Endothelial cell of umbilical vein (primary cell): ENCODE measurements around the gene DTWD2. TPM values are rescaled to one million over a fixed set of nuclear protein-coding genes. Genes with fewer than 3 reads are reported as not detected.
A peak's percentile ranks its signal among the peaks of the same experiment; 100 is the strongest.

Experiments
- BruUV-seq: library from RNA; stranded (reverse); fragments of 400-500 nt; replicated peaks from 2 replicates; lab custom pipeline; 2021; lab: Mats Ljungman, UMichigan
- CTCF ChIA-PET: fragments of 300-600, 350-600 bp; sonication (Branson Sonifier 250); formaldehyde crosslinking; loops from one replicate; lab custom pipeline; 2021; ENCODE audit warnings: antibody characterized with exemption, inconsistent platforms; lab: Charles Lee
- POLR2A ChIA-PET: fragments of 300-600, 350-600 bp; sonication (Branson Sonifier 250); formaldehyde crosslinking; loops from one replicate; lab custom pipeline; 2021; ENCODE audit warnings: antibody characterized with exemption, inconsistent platforms; lab: Charles Lee
- DNase-seq: peaks from one replicate; pipeline ENCODE4 v3.0.0-alpha.2; 2011; ENCODE audit warnings: low read depth, low spot score
- FAIRE-seq: peaks from 2 replicates; lab custom pipeline; 2011; peaks lifted over from hg19 to GRCh38; lab: Jason Lieb, UNC
- H2AFZ ChIP-seq: 2 replicates; pipeline ENCODE4 v1.6.0; 2012; ENCODE audit warnings: low read depth, low read length, control low read depth, inconsistent platforms
- H3K27ac ChIP-seq: 2 replicates; pipeline ENCODE4 v1.5.1; 2011; ENCODE audit warnings: low read depth, mild to moderate bottlenecking, control low read depth, low read length, moderate library complexity; ENCODE audit not compliant: insufficient read depth
- H3K27me3 ChIP-seq, 2 experiments: 2 replicates each; pipeline versions ENCODE4 v1.6.0 to v1.6.1; 2011; ENCODE audit warnings: low read length in 2 of 2, mixed read lengths in 1 of 2; ENCODE audit not compliant: control insufficient read depth in 2 of 2, insufficient read depth in 2 of 2
- H3K36me3 ChIP-seq, 2 experiments: 2 replicates in 1 of 2; 3 replicates in 1 of 2; pipeline ENCODE4 v1.5.1; 2011; ENCODE audit warnings: low read length in 2 of 2, mild to moderate bottlenecking in 1 of 2, moderate library complexity in 1 of 2; ENCODE audit not compliant: control insufficient read depth in 2 of 2, insufficient read depth in 2 of 2; ENCODE audit errors: extremely low read depth in 1 of 2
- H3K4me1 ChIP-seq: 3 replicates; pipeline ENCODE4 v1.5.1; 2011; ENCODE audit warnings: mild to moderate bottlenecking, low read length; ENCODE audit not compliant: control insufficient read depth, insufficient read depth; ENCODE audit errors: extremely low read depth
- H3K4me2 ChIP-seq: 2 replicates; pipeline ENCODE4 v1.6.1; 2011; ENCODE audit warnings: low read length, control low read depth, mixed read lengths; ENCODE audit not compliant: insufficient read depth
- H3K4me3 ChIP-seq, 3 experiments: fragments of 200-600 bp in 1 of 3; sonication (generic), shearing (Covaris generic) in 1 of 3; replicated peaks in 1 of 3; 2 replicates each; pipeline ENCODE4 v1.5.1; 2011 to 2016; ENCODE audit warnings: control low read depth in 3 of 3, low read length in 3 of 3, mild to moderate bottlenecking in 2 of 3, inconsistent platforms in 1 of 3, low read depth in 1 of 3, moderate library complexity in 1 of 3; ENCODE audit not compliant: insufficient read depth in 1 of 3
- H3K79me2 ChIP-seq: 2 replicates; pipeline ENCODE4 v1.6.0; 2012; ENCODE audit warnings: low read length, inconsistent platforms; ENCODE audit not compliant: control insufficient read depth, insufficient read depth
- H3K9ac ChIP-seq: replicated peaks from 2 replicates; pipeline ENCODE3; 2011; ENCODE audit warnings: low read length, control low read depth; ENCODE audit not compliant: insufficient read depth; ENCODE audit errors: extremely low read depth
- H3K9me1 ChIP-seq: replicated peaks from 3 replicates; pipeline ENCODE4 v1.6.0; 2011; ENCODE audit warnings: mild to moderate bottlenecking, low read length; ENCODE audit not compliant: control insufficient read depth, insufficient read depth; ENCODE audit errors: extremely low read depth
- H3K9me3 ChIP-seq: replicated peaks from 2 replicates; pipeline ENCODE4 v1.5.1; 2012; ENCODE audit warnings: low read length, inconsistent platforms; ENCODE audit not compliant: control insufficient read depth, insufficient read depth
- H4K20me1 ChIP-seq: replicated peaks from 2 replicates; pipeline ENCODE3; 2011; ENCODE audit warnings: mild to moderate bottlenecking, low read length; ENCODE audit not compliant: control insufficient read depth, insufficient read depth; ENCODE audit errors: extremely low read depth
- CTCF ChIP-seq, 2 donors: IDR thresholded peaks; 1 replicate in 1 of 2; 2 replicates in 1 of 2; pipeline ENCODE4 v1.5.1; 2011; ENCODE audit warnings: low read length in 2 of 2, mild to moderate bottlenecking in 2 of 2, moderate library complexity in 2 of 2, control low read depth in 1 of 2, inconsistent platforms in 1 of 2, low read depth in 1 of 2; ENCODE audit not compliant: insufficient read depth in 1 of 2; ENCODE audit errors: extremely low read depth in 1 of 2
- EZH2 ChIP-seq: IDR thresholded peaks from 2 replicates; pipeline ENCODE4 v1.6.1; 2012; ENCODE audit warnings: borderline replicate concordance, low read depth, mild to moderate bottlenecking, moderate library complexity, low read length, inconsistent platforms; ENCODE audit not compliant: severe bottlenecking
- GATA2 ChIP-seq: IDR thresholded peaks from 2 replicates; pipeline ENCODE4 v1.7.0; 2011; ENCODE audit warnings: low read depth, mild to moderate bottlenecking, moderate library complexity, mixed read lengths, low read length; ENCODE audit not compliant: insufficient read length, insufficient read depth
- JUN ChIP-seq: IDR thresholded peaks from 2 replicates; pipeline ENCODE4 v1.6.1; 2011; ENCODE audit warnings: borderline replicate concordance, low read depth; ENCODE audit not compliant: insufficient read length, insufficient read depth
- MYC ChIP-seq: IDR thresholded peaks from one replicate; pipeline ENCODE4 v1.6.1; 2011; ENCODE audit warnings: mild to moderate bottlenecking, low read depth, low read length
- POLR2A ChIP-seq: IDR thresholded peaks from 2 replicates; pipeline ENCODE4 v1.6.1; 2012; ENCODE audit warnings: low read depth, mild to moderate bottlenecking, control low read depth, low read length
- POLR2AphosphoS5 ChIP-seq: IDR thresholded peaks from 2 replicates; pipeline ENCODE4 v1.6.1; 2012; ENCODE audit warnings: low read depth, mild to moderate bottlenecking, control low read depth, low read length, moderate library complexity; ENCODE audit not compliant: insufficient read depth
- dilution Hi-C: fragments of 300-500 bp; cut with MboI; formaldehyde crosslinking; loops from one replicate; pipeline ENCODE4 v1.15.0; 2019; ENCODE audit warnings: low sequenced_read_pairs; ENCODE audit not compliant: extremely low pct_ligation_motif_present
- intact Hi-C: fragments of 100-400 bp; cut with micrococcal nuclease; formaldehyde crosslinking; loops from one replicate; pipeline ENCODE4 v1.10.0; 2022
- polyA plus RNA-seq, 4 experiments: library from polyadenylated mRNA; depleted of rRNA in 3 of 4; stranded (reverse) in 3 of 4; unstranded in 1 of 4; fragments of >200 nt; gene quantifications; 2 replicates each; pipeline versions ENCODE4 v1.2.1 to v1.2.3, GENCODE V29; 2011 to 2012; ENCODE audit warnings: missing spikeins in 1 of 4
- total RNA-seq: library from RNA; stranded (reverse); gene quantifications from 2 replicates; pipeline ENCODE4 v1.2.3, GENCODE V29; 2021

DTWD2 gene
- total and polyA plus RNA-seq, 2 donors (not counting 3 experiments of a cell fraction or from before 2014, with no cell fraction given): 0.99 to 1.1 TPM

DNA sequence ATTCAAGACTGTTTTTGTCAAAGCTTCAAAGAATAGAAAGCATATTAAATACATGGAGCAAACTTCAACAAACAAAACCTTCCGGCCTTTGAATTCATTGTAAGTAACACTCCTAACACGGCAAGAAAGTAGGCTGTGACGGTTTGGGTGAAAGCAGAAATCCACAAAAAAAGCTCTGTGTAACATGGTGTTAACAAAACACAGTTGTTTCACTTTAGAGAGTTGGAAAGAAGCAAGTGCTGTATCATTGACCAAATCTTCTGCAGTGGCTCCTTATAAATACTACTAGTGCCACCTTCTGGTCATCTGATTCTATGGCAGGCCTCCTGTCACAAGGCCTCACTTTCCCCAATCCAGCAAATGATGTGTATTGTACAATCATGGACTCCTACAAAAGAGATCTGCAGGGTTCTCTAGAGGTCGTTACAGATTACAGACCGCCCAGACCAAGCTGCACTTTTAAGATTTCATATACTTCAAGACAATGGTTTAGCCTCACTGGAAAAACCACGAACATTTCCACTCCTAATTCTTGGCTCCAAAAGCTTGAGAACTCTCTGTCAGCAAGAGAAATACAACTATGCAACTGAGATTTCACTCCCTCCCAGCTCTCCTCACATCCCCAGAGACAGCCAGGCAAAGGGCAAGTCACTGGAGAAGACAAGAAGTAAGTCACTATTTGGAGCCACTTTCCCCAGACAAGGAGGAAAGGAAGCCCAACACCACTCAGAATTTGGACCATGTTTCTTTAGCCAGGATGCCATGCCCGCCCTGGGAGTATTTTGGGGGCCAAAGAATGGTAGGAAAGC is 196.2 kb downstream of the DTWD2 start:
- no peak overlapping the region for H3K27ac ChIP-seq
- peak; percentile 83 for FAIRE-seq
- dilution Hi-C loops: no loop called here
- H2AFZ ChIP-seq: no peak overlapping the region
- peak; percentile 66 for DNase-seq
- no peaks in the 10 kb centered on the region for H3K27me3 ChIP-seq
- H3K9me1 ChIP-seq: no peaks in the 10 kb centered on the region
- H3K4me3 ChIP-seq: no peak overlapping the region
- H3K4me1 ChIP-seq: no peaks in the 10 kb centered on the region
- H3K4me2 ChIP-seq: no peak overlapping the region
- POLR2A ChIA-PET: no interaction called here
- intact Hi-C loops: no loop called here
- no peaks in the 10 kb centered on the region for H3K9me3 ChIP-seq
- TF ChIP-seq CTCF (IDR thresholded peaks at IDR 0.05; ENCODE audit: extremely low read depth in 1 of 2, insufficient read depth in 1 of 2, low read depth in 1 of 2, low read length in 2 of 2): peak; percentile 57 to 62
- TF ChIP-seq EZH2: no peak
- TF ChIP-seq MYC: no peak
- TF ChIP-seq POLR2A: no peak
- TF ChIP-seq JUN: no peak
- peak; percentile 21 for TF ChIP-seq GATA2
- TF ChIP-seq POLR2AphosphoS5: no peak
- H3K9ac ChIP-seq: no peak overlapping the region
- H3K36me3 ChIP-seq: no peaks in the 10 kb centered on the region
- BruUV-seq: no TSS peak
- CTCF ChIA-PET: interaction anchor here (1.3 to 1.5 kb wide), 2 partner anchors 16 to 1337 kb away, joined by 3 to 7 read pairs; no protein-coding TSS in a partner anchor
- H3K79me2 ChIP-seq: no peaks in the 10 kb centered on the region
- H4K20me1 ChIP-seq: no peaks in the 10 kb centered on the region
